Measurements from ENCODE around the gene TIMM44.

DNA sequence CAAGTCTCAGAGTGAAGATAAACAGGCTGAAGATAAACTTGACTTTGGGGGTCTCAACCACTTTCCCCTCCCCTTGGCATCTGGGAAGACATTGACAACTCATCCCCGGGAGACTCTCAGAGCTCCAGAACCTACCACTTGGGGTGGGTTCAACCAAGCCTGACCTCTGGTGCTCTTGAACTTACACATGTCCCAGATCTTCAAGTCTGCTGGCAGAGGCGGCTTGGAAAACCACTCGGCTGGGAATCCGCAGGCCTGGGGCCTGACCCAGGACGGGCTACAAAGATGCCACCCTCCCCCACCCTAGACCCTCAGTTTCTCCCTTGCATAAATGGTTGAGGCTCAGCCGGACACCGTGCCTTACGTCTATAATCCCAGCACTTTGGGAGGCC lies 54.6 kb downstream of the TIMM44 start:
- TF ChIP-seq, protein P1, sequence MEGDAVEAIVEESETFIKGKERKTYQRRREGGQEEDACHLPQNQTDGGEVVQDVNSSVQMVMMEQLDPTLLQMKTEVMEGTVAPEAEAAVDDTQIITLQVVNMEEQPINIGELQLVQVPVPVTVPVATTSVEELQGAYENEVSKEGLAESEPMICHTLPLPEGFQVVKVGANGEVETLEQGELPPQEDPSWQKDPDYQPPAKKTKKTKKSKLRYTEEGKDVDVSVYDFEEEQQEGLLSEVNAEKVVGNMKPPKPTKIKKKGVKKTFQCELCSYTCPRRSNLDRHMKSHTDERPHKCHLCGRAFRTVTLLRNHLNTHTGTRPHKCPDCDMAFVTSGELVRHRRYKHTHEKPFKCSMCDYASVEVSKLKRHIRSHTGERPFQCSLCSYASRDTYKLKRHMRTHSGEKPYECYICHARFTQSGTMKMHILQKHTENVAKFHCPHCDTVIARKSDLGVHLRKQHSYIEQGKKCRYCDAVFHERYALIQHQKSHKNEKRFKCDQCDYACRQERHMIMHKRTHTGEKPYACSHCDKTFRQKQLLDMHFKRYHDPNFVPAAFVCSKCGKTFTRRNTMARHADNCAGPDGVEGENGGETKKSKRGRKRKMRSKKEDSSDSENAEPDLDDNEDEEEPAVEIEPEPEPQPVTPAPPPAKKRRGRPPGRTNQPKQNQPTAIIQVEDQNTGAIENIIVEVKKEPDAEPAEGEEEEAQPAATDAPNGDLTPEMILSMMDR (IDR thresholded peaks at IDR 0.05 in 8 of 11, conservative IDR thresholded peaks at IDR 0.05 in 3 of 11), result no peak
- TF ChIP-seq POLR2AphosphoS5 (IDR thresholded peaks at IDR 0.05) (no peak), POLR2A (IDR thresholded peaks at IDR 0.05) (no peak)
